CD4-positive, alpha-beta T cell treated with Interleukin-15 for 4 hours (primary cell): ENCODE data around the gene DLG2.

Experiments used
- DNase-seq: peaks from one replicate; pipeline ENCODE4 v3.0.0-alpha.2; 2020; ENCODE audit warnings: low spot score

The DLG2 gene

GRCh38 chr11:83990160-83990733 lies 1636.9 kb downstream of the DLG2 start:
- no peak for DNase-seq

- no peak for DNase-seq
Observed at GRCh38 chr11:83982825-83983224, 1644.3 kb downstream of the DLG2 start.

- no peak for DNase-seq
Observed at GRCh38 chr11:83979593-83979992, 1647.6 kb downstream of the DLG2 start.

- DNase-seq = no peak
Observed at GRCh38 chr11:83978942-83979341, 1648.2 kb downstream of the DLG2 start.

GRCh38 chr11:83976086-83976485 lies 1651.1 kb downstream of the DLG2 start:
- no peak for DNase-seq

- no peak for DNase-seq
Observed at GRCh38 chr11:83972536-83972935, 1654.6 kb downstream of the DLG2 start.

- no peak for DNase-seq
Observed at GRCh38 chr11:83971063-83971462, 1656.1 kb downstream of the DLG2 start.

- DNase-seq = no peak
Observed at GRCh38 chr11:83970061-83970671, 1657.0 kb downstream of the DLG2 start.

GRCh38 chr11:83957038-83957900 lies 1669.9 kb downstream of the DLG2 start:
- no peak for DNase-seq

GRCh38 chr11:83956119-83956697 lies 1670.9 kb downstream of the DLG2 start:
- no peak for DNase-seq

GRCh38 chr11:83954780-83955179 lies 1672.4 kb downstream of the DLG2 start:
- DNase-seq = no peak

- DNase-seq = no peak
Observed at GRCh38 chr11:83951521-83951920, 1675.6 kb downstream of the DLG2 start.

GRCh38 chr11:83948200-83948599 lies 1678.9 kb downstream of the DLG2 start:
- no peak for DNase-seq

- DNase-seq = no peak
Observed at GRCh38 chr11:83945976-83946375, 1681.2 kb downstream of the DLG2 start.

- DNase-seq = no peak
Observed at GRCh38 chr11:83941050-83941449, 1686.1 kb downstream of the DLG2 start.

- DNase-seq = no peak
Observed at GRCh38 chr11:83938148-83938547, 1689.0 kb downstream of the DLG2 start.

GRCh38 chr11:83933008-83933407 lies 1694.1 kb downstream of the DLG2 start:
- no peak for DNase-seq

GRCh38 chr11:83927422-83927821 lies 1699.7 kb downstream of the DLG2 start:
- DNase-seq = no peak

- DNase-seq = no peak
Observed at GRCh38 chr11:83924795-83925542, 1702.2 kb downstream of the DLG2 start.

- no peak for DNase-seq
Observed at GRCh38 chr11:83923961-83924360, 1703.2 kb downstream of the DLG2 start.

GRCh38 chr11:83922953-83923352 lies 1704.2 kb downstream of the DLG2 start:
- no peak for DNase-seq

GRCh38 chr11:83922318-83922717 lies 1704.8 kb downstream of the DLG2 start:
- DNase-seq = no peak
